ENCODE results near the gene CCL14.

Gene CCL14

GRCh38 chr17:36027761-36028160, 41.2 kb upstream of the CCL14 start:
- no peak for DNase-seq (ENCODE audit: low spot score)
- no peak overlapping the region for H2BK5ac ChIP-seq (ENCODE audit: low read length)
- H2BK12ac ChIP-seq (ENCODE audit: low read length) = no peak overlapping the region
- no peak overlapping the region for H2AFZ ChIP-seq (ENCODE audit: low read length)
- no peak overlapping the region for H3K4me2 ChIP-seq (ENCODE audit: insufficient read depth, low read length, poor library complexity, severe bottlenecking)
- H3K4ac ChIP-seq (ENCODE audit: low read length) = no peak overlapping the region
- H2AK5ac ChIP-seq (ENCODE audit: low read depth, low read length) = no peak overlapping the region
- no peak overlapping the region for H3K23ac ChIP-seq (ENCODE audit: low read depth, low read length, poor library complexity)
- no peak overlapping the region for H3K4me3 ChIP-seq (ENCODE audit: low read length in 2 of 2)
- H2BK120ac ChIP-seq (ENCODE audit: low read depth, low read length) = no peak overlapping the region
- no CpG with 5 or more reads among the region's 4 CpGs for WGBS, 2 donors (ENCODE audit: extremely low coverage in 2 of 2, insufficient read length in 2 of 2, insufficient replicate concordance in 1 of 2)
- no peaks in the 10 kb centered on the region for H3K9me3 ChIP-seq (replicated peaks in 1 of 2; ENCODE audit: control insufficient read depth in 2 of 2, insufficient read depth in 1 of 2, low read depth in 1 of 2, low read length in 2 of 2)
- no peak overlapping the region for H3K9ac ChIP-seq (ENCODE audit: low read depth, low read length, poor library complexity)
- no peak overlapping the region for H4K8ac ChIP-seq (ENCODE audit: low read depth, low read length)
- no peak overlapping the region for H4K91ac ChIP-seq (ENCODE audit: low read depth, low read length, poor library complexity)
- no peaks in the 10 kb centered on the region for H3K36me3 ChIP-seq (replicated peaks in 1 of 2; ENCODE audit: control insufficient read depth in 2 of 2, insufficient read depth in 2 of 2, low read length in 2 of 2)
- no peak overlapping the region for H3K27ac ChIP-seq (replicated peaks; ENCODE audit: low read length)
- H3K27me3 ChIP-seq (ENCODE audit: control insufficient read depth in 3 of 3, insufficient read depth in 3 of 3, low read depth in 1 of 3, low read length in 3 of 3) = peaks cover 0 to 8% (median 0%) of the 10 kb centered on the region in 3 experiments
- peaks cover 4 to 6% of the 10 kb centered on the region in 2 donors for H3K4me1 ChIP-seq (ENCODE audit: control insufficient read depth in 2 of 2, insufficient read depth in 1 of 2, low read depth in 1 of 2, low read length in 2 of 2)
- no peak overlapping the region for H2BK15ac ChIP-seq (ENCODE audit: low read length)
- no peak overlapping the region for H3K18ac ChIP-seq (ENCODE audit: low read length)
- H3K14ac ChIP-seq (ENCODE audit: low read length) = no peak overlapping the region
- H3K79me1 ChIP-seq (ENCODE audit: low read depth, low read length) = no peaks in the 10 kb centered on the region

GRCh38 chr17:36024106-36024869, 37.8 kb upstream of the CCL14 start:
- no peak overlapping the region for H3K4me3 ChIP-seq (ENCODE audit: low read length in 2 of 2)
- no peak overlapping the region for H3K27ac ChIP-seq (replicated peaks; ENCODE audit: low read length)
- no peaks in the 10 kb centered on the region for H3K79me1 ChIP-seq (ENCODE audit: low read depth, low read length)
- H3K14ac ChIP-seq (ENCODE audit: low read length) = no peak overlapping the region
- H3K9me3 ChIP-seq (replicated peaks in 1 of 2; ENCODE audit: control insufficient read depth in 2 of 2, insufficient read depth in 1 of 2, low read depth in 1 of 2, low read length in 2 of 2) = no peaks in the 10 kb centered on the region
- no peaks in the 10 kb centered on the region for H3K4me1 ChIP-seq (ENCODE audit: control insufficient read depth in 2 of 2, insufficient read depth in 1 of 2, low read depth in 1 of 2, low read length in 2 of 2)
- no peak overlapping the region for H3K9ac ChIP-seq (ENCODE audit: low read depth, low read length, poor library complexity)
- H3K4ac ChIP-seq (ENCODE audit: low read length) = no peak overlapping the region
- H2BK15ac ChIP-seq (ENCODE audit: low read length) = no peak overlapping the region
- no peaks in the 10 kb centered on the region for H3K27me3 ChIP-seq (ENCODE audit: control insufficient read depth in 3 of 3, insufficient read depth in 3 of 3, low read depth in 1 of 3, low read length in 3 of 3)
- H2AFZ ChIP-seq (ENCODE audit: low read length) = no peak overlapping the region
- H3K36me3 ChIP-seq (replicated peaks in 1 of 2; ENCODE audit: control insufficient read depth in 2 of 2, insufficient read depth in 2 of 2, low read length in 2 of 2) = no peaks in the 10 kb centered on the region
- H4K91ac ChIP-seq (ENCODE audit: low read depth, low read length, poor library complexity) = no peak overlapping the region
- H3K18ac ChIP-seq (ENCODE audit: low read length) = peak overlapping the region; percentile 75
- H3K4me2 ChIP-seq (ENCODE audit: insufficient read depth, low read length, poor library complexity, severe bottlenecking) = no peak overlapping the region
- H2BK120ac ChIP-seq (ENCODE audit: low read depth, low read length) = no peak overlapping the region
- no CpG with 5 or more reads among the region's 6 CpGs for WGBS, 2 donors (ENCODE audit: extremely low coverage in 2 of 2, insufficient read length in 2 of 2, insufficient replicate concordance in 1 of 2)
- no peak overlapping the region for H4K8ac ChIP-seq (ENCODE audit: low read depth, low read length)
- H3K23ac ChIP-seq (ENCODE audit: low read depth, low read length, poor library complexity) = no peak overlapping the region
- DNase-seq (ENCODE audit: low spot score) = no peak
- peak overlapping the region; percentile 16 for H2BK12ac ChIP-seq (ENCODE audit: low read length)
- H2BK5ac ChIP-seq (ENCODE audit: low read length) = no peak overlapping the region
- no peak overlapping the region for H2AK5ac ChIP-seq (ENCODE audit: low read depth, low read length)

- Histone ChIP-seq H2BK15ac (ENCODE audit: low read length) (no peak overlapping the region), H3K9me3 (replicated peaks in 1 of 2; ENCODE audit: control insufficient read depth in 2 of 2, insufficient read depth in 1 of 2, low read depth in 1 of 2, low read length in 2 of 2) (no peaks in the 10 kb centered on the region), H3K36me3 (replicated peaks in 1 of 2; ENCODE audit: control insufficient read depth in 2 of 2, insufficient read depth in 2 of 2, low read length in 2 of 2) (no peaks in the 10 kb centered on the region), H3K79me1 (ENCODE audit: low read depth, low read length) (no peaks in the 10 kb centered on the region), H3K27ac (replicated peaks; ENCODE audit: low read length) (no peak overlapping the region), H4K91ac (ENCODE audit: low read depth, low read length, poor library complexity) (no peak overlapping the region), H3K14ac (ENCODE audit: low read length) (no peak overlapping the region), H3K23ac (ENCODE audit: low read depth, low read length, poor library complexity) (no peak overlapping the region), H4K8ac (ENCODE audit: low read depth, low read length) (no peak overlapping the region), H2AFZ (ENCODE audit: low read length) (no peak overlapping the region), H3K4me2 (ENCODE audit: insufficient read depth, low read length, poor library complexity, severe bottlenecking) (no peak overlapping the region), H3K4me1 (ENCODE audit: control insufficient read depth in 2 of 2, insufficient read depth in 1 of 2, low read depth in 1 of 2, low read length in 2 of 2) (no peaks in the 10 kb centered on the region), H2BK12ac (ENCODE audit: low read length) (no peak overlapping the region), H2AK5ac (ENCODE audit: low read depth, low read length) (no peak overlapping the region), H3K4ac (ENCODE audit: low read length) (no peak overlapping the region), H3K4me3 (ENCODE audit: low read length in 2 of 2) (no peak overlapping the region), H3K9ac (ENCODE audit: low read depth, low read length, poor library complexity) (no peak overlapping the region), H3K18ac (ENCODE audit: low read length) (no peak overlapping the region), H2BK5ac (ENCODE audit: low read length) (no peak overlapping the region), H2BK120ac (ENCODE audit: low read depth, low read length) (no peak overlapping the region), H3K27me3 (ENCODE audit: control insufficient read depth in 3 of 3, insufficient read depth in 3 of 3, low read depth in 1 of 3, low read length in 3 of 3) (no peaks in the 10 kb centered on the region)
- no peak for DNase-seq (ENCODE audit: low spot score)
- WGBS, 2 donors (ENCODE audit: extremely low coverage in 2 of 2, insufficient read length in 2 of 2, insufficient replicate concordance in 1 of 2) = no CpG with 5 or more reads among the region's 2 CpGs
Measured at GRCh38 chr17:36019423-36019822, 32.9 kb upstream of the CCL14 start.

- H2BK12ac ChIP-seq (ENCODE audit: low read length) = no peak within 1 kb of the TSS
- H3K79me1 ChIP-seq (ENCODE audit: low read depth, low read length) = no peaks in the 10 kb centered on the region
- H3K4me1 ChIP-seq (ENCODE audit: control insufficient read depth in 2 of 2, insufficient read depth in 1 of 2, low read depth in 1 of 2, low read length in 2 of 2) = no peaks in the 10 kb centered on the region
- H3K9ac ChIP-seq (ENCODE audit: low read depth, low read length, poor library complexity) = no peak within 1 kb of the TSS
- no peak within 1 kb of the TSS for H2BK120ac ChIP-seq (ENCODE audit: low read depth, low read length)
- H3K18ac ChIP-seq (ENCODE audit: low read length) = no peak within 1 kb of the TSS
- H3K4me2 ChIP-seq (ENCODE audit: insufficient read depth, low read length, poor library complexity, severe bottlenecking) = no peak within 1 kb of the TSS
- no peak within 1 kb of the TSS for H2BK15ac ChIP-seq (ENCODE audit: low read length)
- H2AFZ ChIP-seq (ENCODE audit: low read length) = no peak within 1 kb of the TSS
- H3K4ac ChIP-seq (ENCODE audit: low read length) = no peak within 1 kb of the TSS
- no peak within 1 kb of the TSS for H3K23ac ChIP-seq (ENCODE audit: low read depth, low read length, poor library complexity)
- no peak for DNase-seq (ENCODE audit: low spot score)
- H3K27ac ChIP-seq (replicated peaks; ENCODE audit: low read length) = no peak within 1 kb of the TSS
- H2BK5ac ChIP-seq (ENCODE audit: low read length) = no peak within 1 kb of the TSS
- WGBS, 2 donors (ENCODE audit: extremely low coverage in 2 of 2, insufficient read length in 2 of 2, insufficient replicate concordance in 1 of 2) = no CpG with 5 or more reads among the region's 6 CpGs
- H2AK5ac ChIP-seq (ENCODE audit: low read depth, low read length) = no peak within 1 kb of the TSS
- no peak within 1 kb of the TSS for H3K14ac ChIP-seq (ENCODE audit: low read length)
- no peaks in the 10 kb centered on the region for H3K9me3 ChIP-seq (replicated peaks in 1 of 2; ENCODE audit: control insufficient read depth in 2 of 2, insufficient read depth in 1 of 2, low read depth in 1 of 2, low read length in 2 of 2)
- no peak within 1 kb of the TSS for H4K8ac ChIP-seq (ENCODE audit: low read depth, low read length)
- no peak within 1 kb of the TSS for H4K91ac ChIP-seq (ENCODE audit: low read depth, low read length, poor library complexity)
- no peak within 1 kb of the TSS for H3K4me3 ChIP-seq (ENCODE audit: low read length in 2 of 2)
- H3K27me3 ChIP-seq (ENCODE audit: control insufficient read depth in 3 of 3, insufficient read depth in 3 of 3, low read depth in 1 of 3, low read length in 3 of 3) = peaks cover 0 to 3% (median 0%) of the 10 kb centered on the region in 3 experiments
- no peaks in the 10 kb centered on the region for H3K36me3 ChIP-seq (replicated peaks in 1 of 2; ENCODE audit: control insufficient read depth in 2 of 2, insufficient read depth in 2 of 2, low read length in 2 of 2)
Measured at GRCh38 chr17:36017799-36018198, 31.3 kb upstream of the CCL14 start, which contains the start of gene CCL23. CCL23 (minus strand) TSS chr17:36017972; CDS start chr17:36017897, 75 bp downstream.

Measured in neuronal stem cell (in vitro differentiated cells).